Panc1 (cell line): Measurements from ENCODE around the gene CAMK1D. TPM values are rescaled to one million over a fixed set of nuclear protein-coding genes. Genes with fewer than 3 reads are reported as not detected.

Experiments used
- ATAC-seq: fragments of 200-7000 bp; cut with Tn5 transposase; 2 replicates; pipeline ENCODE4 v1.9.1; 2020; ENCODE audit warnings: mild to moderate bottlenecking, moderate library complexity
- BruUV-seq: library from RNA; stranded (reverse); fragments of 400-500 nt; replicated peaks from 2 replicates; lab custom pipeline; 2021; lab: Mats Ljungman, UMichigan
- CTCF ChIA-PET: fragments of 300-600 bp; sonication (Branson Sonifier 250); formaldehyde crosslinking; loops from one replicate; lab custom pipeline; 2022; ENCODE audit warnings: antibody characterized with exemption; lab: Charles Lee
- POLR2A ChIA-PET: fragments of 300-600 bp; sonication (Branson Sonifier 250); formaldehyde crosslinking; loops from one replicate; lab custom pipeline; 2022; ENCODE audit warnings: antibody characterized with exemption; lab: Charles Lee
- DNase-seq: peaks from one replicate; pipeline ENCODE4 v3.0.0-alpha.2; 2010; ENCODE audit warnings: low read depth, low spot score
- H3K27ac ChIP-seq: 2 replicates; pipeline ENCODE4 v1.5.1; 2011; ENCODE audit warnings: mild to moderate bottlenecking, low read length, inconsistent platforms
- H3K27me3 ChIP-seq: fragments of 200-500 bp; sonication (Bioruptor generic); 2 replicates; pipeline ENCODE4 v1.6.0; 2014; ENCODE audit warnings: low read length, inconsistent platforms; ENCODE audit not compliant: control insufficient read depth, insufficient read depth
- H3K36me3 ChIP-seq: fragments of 200-500 bp; sonication (Bioruptor generic); 2 replicates; pipeline ENCODE4 v1.5.1; 2014; ENCODE audit warnings: inconsistent platforms, mild to moderate bottlenecking, low read length, moderate library complexity; ENCODE audit not compliant: control insufficient read depth, insufficient read depth
- H3K4me1 ChIP-seq: 2 replicates; pipeline ENCODE4 v1.5.1; 2011; ENCODE audit warnings: inconsistent platforms, mild to moderate bottlenecking, low read length, moderate library complexity; ENCODE audit not compliant: control insufficient read depth, insufficient read depth
- H3K4me3 ChIP-seq, 2 experiments: 2 replicates each; pipeline ENCODE4 v1.5.1; 2011 to 2012; ENCODE audit warnings: low read depth in 2 of 2, low read length in 2 of 2, mild to moderate bottlenecking in 2 of 2, inconsistent platforms in 1 of 2, moderate library complexity in 1 of 2
- H3K9me3 ChIP-seq: fragments of 200-500 bp; sonication (Bioruptor generic); 2 replicates; pipeline ENCODE4 v1.5.1; 2014; ENCODE audit warnings: low read depth, mild to moderate bottlenecking, inconsistent platforms, low read length, moderate library complexity; ENCODE audit not compliant: control insufficient read depth, insufficient read depth
- CTCF ChIP-seq: fragments of 450-650 bp; IDR thresholded peaks from 2 replicates; pipeline ENCODE4 v1.5.1; 2017; ENCODE audit warnings: mild to moderate bottlenecking
- POLR2AphosphoS5 ChIP-seq: IDR thresholded peaks from 2 replicates; pipeline ENCODE4 v1.6.1; 2012; ENCODE audit warnings: mild to moderate bottlenecking, low read depth, low read length, moderate library complexity
- REST ChIP-seq, 2 experiments: IDR thresholded peaks; 2 replicates each; pipeline ENCODE4 v1.6.1; 2011 to 2012; ENCODE audit warnings: low read depth in 2 of 2, control low read depth in 1 of 2, low read length in 1 of 2, mild to moderate bottlenecking in 1 of 2, moderate library complexity in 1 of 2; ENCODE audit not compliant: insufficient read depth in 1 of 2
- SIN3A ChIP-seq: IDR thresholded peaks from 2 replicates; pipeline ENCODE4 v1.6.1; 2012; ENCODE audit warnings: low read depth, mild to moderate bottlenecking, low read length, moderate library complexity, borderline replicate concordance; ENCODE audit not compliant: insufficient read depth
- TCF7L2 ChIP-seq: IDR thresholded peaks from 2 replicates; pipeline ENCODE4 v1.6.1; 2011; ENCODE audit warnings: mild to moderate bottlenecking, low read depth, low read length, inconsistent platforms
- in situ Hi-C: cut with HindIII; loops from 2 replicates; pipeline ENCODE4 v1.10.0; 2016; ENCODE audit warnings: low sequenced_read_pairs, low pct_unique_long_range_greater_than_20kb
- intact Hi-C: fragments of 100-400 bp; cut with micrococcal nuclease; formaldehyde crosslinking; loops from one replicate; pipeline ENCODE4 v1.10.0; 2022; ENCODE audit not compliant: unreplicated experiment
- total RNA-seq: library from RNA; stranded (reverse); gene quantifications from one replicate; pipeline ENCODE4 v1.2.1, GENCODE V29; 2021; ENCODE audit not compliant: unreplicated experiment

The CAMK1D gene
- total RNA-seq, 1 experiment from 2014 or later, result 5.7 TPM

GRCh38 chr10:12590675-12591659, 241.6 kb downstream of the CAMK1D start:
- in situ Hi-C loops (no loop called here), intact Hi-C loops (no loop called here)
- DNase-seq (no peak), ATAC-seq (no peak)
- BruUV-seq, result no TSS peak
- H3K4me3 ChIP-seq, result no peak overlapping the region
- ChIA-PET POLR2A (no interaction called here), CTCF (no interaction called here)
- no peaks in the 10 kb centered on the region for H3K27me3 ChIP-seq
- H3K27ac ChIP-seq, result no peak overlapping the region
- no peaks in the 10 kb centered on the region for H3K9me3 ChIP-seq
- H3K36me3 ChIP-seq, result no peaks in the 10 kb centered on the region
- no peaks in the 10 kb centered on the region; the same call in 1 of the 2 replicates for H3K4me1 ChIP-seq
- no peak for TF ChIP-seq CTCF
- TF ChIP-seq REST (IDR thresholded peaks at IDR 0.05; ENCODE audit: insufficient read depth in 1 of 2, low read depth in 2 of 2, low read length in 1 of 2), result no peak
- no peak for TF ChIP-seq POLR2AphosphoS5
- TF ChIP-seq SIN3A, result no peak
- no peak for TF ChIP-seq TCF7L2

- no peak for ATAC-seq
- CTCF ChIA-PET, result no interaction called here
- POLR2A ChIA-PET, result no interaction called here
Observed at GRCh38 chr10:12592967-12593366, 243.6 kb downstream of the CAMK1D start.

More at GRCh38 chr10:12592967-12593366, 243.6 kb downstream of the CAMK1D start:
- Histone ChIP-seq H3K4me3 (no peak overlapping the region), H3K4me1 (no peaks in the 10 kb centered on the region; the same call in 1 of the 2 replicates), H3K36me3 (no peaks in the 10 kb centered on the region), H3K27ac (no peak overlapping the region), H3K9me3 (no peaks in the 10 kb centered on the region), H3K27me3 (no peaks in the 10 kb centered on the region)
- intact Hi-C loops (no loop called here), in situ Hi-C loops (no loop called here)
- BruUV-seq, result no TSS peak
- no peak for DNase-seq
- TF ChIP-seq CTCF, result no peak
- TF ChIP-seq POLR2AphosphoS5, result no peak
